Vagina (tissue), 2 donors: ENCODE measurements around the gene PRMT2. TPM values are rescaled to one million over a fixed set of nuclear protein-coding genes. Genes with fewer than 3 reads are reported as not detected.

Experiments
- DNase-seq, 2 donors: peaks; one replicate each; pipeline ENCODE4 v3.0.0-alpha.2; 2017; ENCODE audit errors: extremely low spot score in 2 of 2
- H3K27ac ChIP-seq: fragments of 200-600 bp; sonication (generic); one replicate; pipeline ENCODE4 v1.5.1; 2019
- H3K27me3 ChIP-seq: fragments of 200-600 bp; sonication (generic); one replicate; pipeline ENCODE4 v1.5.1; 2019
- H3K36me3 ChIP-seq, 2 donors: fragments of 200-600 bp; sonication (generic); one replicate each; pipeline ENCODE4 v1.5.1; 2017 to 2019
- H3K4me1 ChIP-seq: fragments of 200-600 bp; sonication (generic); one replicate; pipeline ENCODE4 v1.5.1; 2019
- H3K4me3 ChIP-seq, 2 donors: fragments of 200-600 bp; sonication (generic); 1 replicate in 1 of 2; 2 replicates in 1 of 2; pipeline ENCODE4 v1.5.1; 2016 to 2019
- H3K9me3 ChIP-seq: fragments of 200-600 bp; sonication (generic); one replicate; pipeline ENCODE4 v1.5.1; 2019
- CTCF ChIP-seq, 3 experiments: fragments of 450-650 bp in 2 of 3; fragments of 200-600 bp in 1 of 3; sonication (generic) in 1 of 3; IDR thresholded peaks; one replicate each; pipeline ENCODE4 v1.5.1; 2017 to 2019; ENCODE audit warnings: antibody characterized with exemption in 3 of 3, mild to moderate bottlenecking in 2 of 3, moderate library complexity in 2 of 3
- POLR2A ChIP-seq, 2 donors: fragments of 450-650 bp; IDR thresholded peaks; one replicate each; pipeline ENCODE4 v1.6.1; 2017; ENCODE audit warnings: antibody characterized with exemption in 2 of 2, mild to moderate bottlenecking in 2 of 2, moderate library complexity in 2 of 2
- POLR2AphosphoS5 ChIP-seq, 2 donors: sonication (generic); formaldehyde crosslinking; IDR thresholded peaks; one replicate each; pipeline ENCODE4 v1.9.0; 2017; ENCODE audit warnings: antibody characterized with exemption in 2 of 2, mild to moderate bottlenecking in 2 of 2, low read depth in 1 of 2; ENCODE audit not compliant: insufficient read depth in 1 of 2
- intact Hi-C: fragments of 100-400 bp; cut with DNase I; formaldehyde crosslinking; loops from one replicate; pipeline ENCODE4 v1.15.1; 2023
- total RNA-seq: library from RNA; depleted of rRNA; stranded (reverse); fragments of >200 nt; gene quantifications from one replicate; pipeline ENCODE4 v1.2.3, GENCODE V29; 2016

Gene PRMT2
- total RNA-seq, 1 donor from 2014 or later = 78.1 TPM

DNA sequence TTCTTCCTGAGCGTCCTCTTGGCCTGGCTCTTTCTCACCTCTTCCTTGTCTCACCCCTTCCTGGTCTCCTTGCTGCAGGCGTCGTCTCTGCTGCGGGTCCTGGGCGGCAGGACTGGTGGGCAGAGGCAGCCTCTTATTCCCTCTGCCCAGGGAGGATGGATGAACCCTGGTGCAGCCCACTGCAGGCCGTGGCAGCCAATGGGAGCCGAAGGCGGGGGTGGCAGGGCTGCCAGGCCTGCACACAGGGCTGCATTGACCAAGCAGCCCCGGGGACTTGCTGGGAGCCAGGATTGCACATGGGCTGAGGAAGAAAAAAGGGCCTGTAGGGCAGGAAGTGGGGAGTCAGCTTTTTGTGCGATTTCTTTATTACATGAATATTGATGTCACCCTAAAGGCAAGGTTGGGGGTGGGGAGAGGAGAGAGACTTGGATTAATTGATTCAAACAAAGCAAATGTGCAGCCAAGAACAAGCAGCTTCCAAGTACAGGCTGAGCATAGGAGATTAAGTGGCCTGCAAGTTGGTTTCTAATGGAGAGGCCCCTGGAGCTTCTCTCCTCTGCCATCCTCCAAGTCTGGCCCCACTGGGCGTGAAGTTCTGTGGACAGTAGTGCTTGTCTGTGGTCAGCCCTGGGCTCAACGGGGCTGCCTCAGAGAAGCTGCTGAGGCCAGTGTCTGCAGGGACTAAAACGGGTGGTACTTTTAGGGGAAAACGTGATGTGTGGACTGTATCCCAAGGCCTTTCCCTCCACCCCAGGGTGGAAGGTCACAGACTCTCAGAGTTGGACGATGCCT, 30.3 kb upstream of the PRMT2 start, which contains the start of gene S100B:
S100B (minus strand) TSS at position 108 of the 792 bp plus-strand sequence. CDS start 2,667 bp downstream, outside the sequence.
- TF ChIP-seq CTCF (IDR thresholded peaks at IDR 0.05) (no peak), POLR2A (IDR thresholded peaks at IDR 0.05) (no peak), POLR2AphosphoS5 (IDR thresholded peaks at IDR 0.05; ENCODE audit: insufficient read depth in 1 of 2, low read depth in 1 of 2) (no peak)
- Histone ChIP-seq H3K4me1 (no peaks in the 10 kb centered on the region), H3K9me3 (no peaks in the 10 kb centered on the region), H3K36me3 (no peaks in the 10 kb centered on the region), H3K27ac (no peak within 1 kb of the TSS), H3K27me3 (no peaks in the 10 kb centered on the region), H3K4me3 (no peak within 1 kb of the TSS)
- intact Hi-C loops = no loop called here
- no peak for DNase-seq

DNA sequence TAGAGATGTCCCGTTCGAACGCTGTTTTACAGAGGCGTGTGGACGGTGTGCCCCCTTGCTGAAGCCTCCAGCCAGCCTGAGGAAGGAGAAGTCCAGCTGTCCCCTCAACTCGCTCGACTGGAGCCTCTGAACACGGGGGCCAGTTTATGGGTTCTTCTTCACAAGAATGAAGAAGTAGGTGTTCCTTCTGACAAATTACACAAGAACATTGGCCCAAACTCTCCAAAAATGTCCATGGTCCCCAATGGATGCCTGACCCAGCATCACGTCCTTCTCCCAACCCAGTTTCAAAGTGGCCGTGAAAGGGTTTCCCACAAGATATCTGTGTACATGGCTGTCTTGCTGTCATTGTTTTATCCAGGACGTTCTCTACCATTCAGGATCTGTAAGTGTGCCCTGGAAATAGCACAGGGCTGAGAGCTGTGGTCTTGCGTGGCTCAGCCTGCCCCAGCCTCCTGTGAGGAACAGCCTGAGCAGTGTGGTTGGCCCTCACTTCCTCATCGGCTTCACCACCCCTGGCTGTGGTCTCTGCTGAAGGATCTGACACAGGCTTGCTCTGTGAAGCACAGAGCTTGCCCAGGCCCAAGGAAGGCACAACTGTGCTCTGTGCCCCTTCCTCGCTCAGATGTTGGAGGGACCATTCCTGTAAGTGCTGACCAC, 29.6 kb upstream of the PRMT2 start:
- TF ChIP-seq POLR2A (IDR thresholded peaks at IDR 0.05) (no peak), CTCF (IDR thresholded peaks at IDR 0.05) (no peak), POLR2AphosphoS5 (IDR thresholded peaks at IDR 0.05; ENCODE audit: insufficient read depth in 1 of 2, low read depth in 1 of 2) (no peak)
- intact Hi-C loops = no loop called here
- H3K4me3 ChIP-seq = no peak overlapping the region
- H3K9me3 ChIP-seq = no peaks in the 10 kb centered on the region
- no peaks in the 10 kb centered on the region for H3K27me3 ChIP-seq
- H3K36me3 ChIP-seq = no peaks in the 10 kb centered on the region
- H3K4me1 ChIP-seq = no peaks in the 10 kb centered on the region
- no peak overlapping the region for H3K27ac ChIP-seq
- no peak for DNase-seq

DNA sequence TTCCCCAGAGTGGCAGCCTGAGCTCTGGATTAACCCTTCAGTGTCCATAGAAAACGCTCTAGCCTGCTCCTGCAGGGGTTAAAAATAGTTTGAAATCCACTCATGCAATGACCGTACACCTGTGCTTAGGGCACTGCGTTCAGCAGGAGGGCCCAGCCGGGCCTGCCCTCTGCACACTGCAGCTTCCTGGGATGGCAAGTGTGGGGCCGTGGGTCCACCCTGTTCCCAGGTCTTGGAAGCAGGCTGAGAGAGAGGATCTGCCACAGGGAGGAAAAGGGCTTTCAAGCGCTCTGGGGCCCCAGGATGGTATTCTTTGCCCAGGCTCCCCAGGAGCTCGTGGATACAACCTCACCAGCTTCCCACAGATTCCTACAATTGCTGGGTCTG, 29.1 kb upstream of the PRMT2 start:
- intact Hi-C loops = no loop called here
- H3K27ac ChIP-seq = no peak overlapping the region
- no peaks in the 10 kb centered on the region for H3K9me3 ChIP-seq
- H3K4me3 ChIP-seq = no peak overlapping the region
- no peak for DNase-seq
- H3K36me3 ChIP-seq = no peaks in the 10 kb centered on the region
- H3K27me3 ChIP-seq = no peaks in the 10 kb centered on the region
- TF ChIP-seq POLR2A (IDR thresholded peaks at IDR 0.05) (no peak), CTCF (IDR thresholded peaks at IDR 0.05) (no peak), POLR2AphosphoS5 (IDR thresholded peaks at IDR 0.05; ENCODE audit: insufficient read depth in 1 of 2, low read depth in 1 of 2) (no peak)
- no peaks in the 10 kb centered on the region for H3K4me1 ChIP-seq

DNA sequence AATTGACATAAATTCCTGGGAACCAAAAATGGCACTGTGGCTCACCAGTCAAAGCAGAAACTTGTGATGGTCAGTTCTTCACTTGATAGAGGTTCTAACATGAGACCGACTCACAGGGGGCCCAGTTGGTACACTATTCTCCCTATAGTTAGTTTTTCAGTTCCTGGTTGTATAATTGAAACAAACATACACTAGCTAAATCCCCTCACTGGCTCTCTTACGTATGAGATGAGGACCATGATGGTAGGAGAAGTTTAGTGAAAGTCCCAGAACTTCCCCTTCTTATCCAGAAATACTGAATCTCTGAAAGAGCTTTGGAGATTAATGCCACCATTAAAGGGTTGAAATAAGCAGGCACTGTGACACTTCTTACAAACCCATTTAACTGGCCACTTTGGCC, 27.8 kb upstream of the PRMT2 start:
- Histone ChIP-seq H3K4me1 (no peaks in the 10 kb centered on the region), H3K27me3 (no peaks in the 10 kb centered on the region), H3K9me3 (no peaks in the 10 kb centered on the region), H3K36me3 (no peaks in the 10 kb centered on the region), H3K4me3 (no peak overlapping the region), H3K27ac (no peak overlapping the region)
- DNase-seq = no peak
- intact Hi-C loops = no loop called here
- TF ChIP-seq POLR2A (IDR thresholded peaks at IDR 0.05) = no peak
- no peak for TF ChIP-seq POLR2AphosphoS5 (IDR thresholded peaks at IDR 0.05; ENCODE audit: insufficient read depth in 1 of 2, low read depth in 1 of 2)
- TF ChIP-seq CTCF (IDR thresholded peaks at IDR 0.05) = no peak

- intact Hi-C loops = no loop called here
These were observed 26.8 kb upstream of the PRMT2 start for GRCh38 chr21:46608672-46609111.

More at GRCh38 chr21:46608672-46609111, 26.8 kb upstream of the PRMT2 start:
- no peak for DNase-seq
- no peak overlapping the region for H3K4me3 ChIP-seq
- H3K36me3 ChIP-seq = no peaks in the 10 kb centered on the region
- no peak for TF ChIP-seq CTCF (IDR thresholded peaks at IDR 0.05)
- TF ChIP-seq POLR2A (IDR thresholded peaks at IDR 0.05) = no peak
- no peak for TF ChIP-seq POLR2AphosphoS5 (IDR thresholded peaks at IDR 0.05; ENCODE audit: insufficient read depth in 1 of 2, low read depth in 1 of 2)
- H3K4me1 ChIP-seq = no peaks in the 10 kb centered on the region
- H3K27me3 ChIP-seq = no peaks in the 10 kb centered on the region
- no peak overlapping the region for H3K27ac ChIP-seq
- H3K9me3 ChIP-seq = no peaks in the 10 kb centered on the region
